Measurements from ENCODE around the gene FEN1.

Gene FEN1

DNA sequence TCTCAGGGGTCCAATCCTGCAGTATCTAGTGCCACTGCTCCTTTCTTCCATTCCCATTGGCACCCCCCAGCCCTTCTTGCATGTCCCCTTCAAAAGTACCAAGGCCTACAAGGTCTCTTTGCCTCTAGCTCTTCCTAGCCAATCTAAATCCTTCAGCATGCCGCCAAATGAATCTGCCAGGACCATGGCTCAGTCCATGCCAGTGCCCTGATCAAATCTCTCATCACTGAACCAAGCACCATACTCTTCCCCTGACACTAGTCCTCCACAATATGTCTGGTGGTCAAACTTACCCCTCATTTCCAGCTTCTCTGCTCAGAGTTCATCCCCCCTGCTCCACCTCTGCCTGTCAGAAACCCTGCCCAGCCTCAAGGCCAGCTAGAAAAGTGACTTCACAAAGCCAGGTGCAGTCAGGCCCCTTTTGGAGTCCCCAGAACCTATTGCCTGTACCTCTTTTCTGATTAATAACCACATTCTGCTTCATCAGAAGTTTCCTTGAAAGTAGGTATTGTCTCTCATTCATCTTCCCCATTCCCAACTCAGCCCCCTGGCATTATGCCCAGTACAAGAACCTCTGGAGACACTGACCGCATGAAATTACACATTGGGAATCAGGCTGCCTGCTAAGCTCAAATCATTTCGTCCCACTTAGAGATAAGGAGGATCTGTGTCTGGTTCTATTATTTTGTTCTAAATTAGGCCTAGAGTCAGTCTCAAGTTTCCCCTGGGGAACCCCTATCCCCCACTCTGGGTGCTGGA is 11.4 kb downstream of the FEN1 start:
- peaks cover 91% of the 10 kb centered on the region for H3K36me3 ChIP-seq (ENCODE audit: low read depth)
- H3K4me1 ChIP-seq (ENCODE audit: insufficient read depth, poor library complexity, severe bottlenecking) = no peaks in the 10 kb centered on the region
- H3K27me3 ChIP-seq (ENCODE audit: insufficient read depth, poor library complexity, severe bottlenecking) = no peaks in the 10 kb centered on the region
- H3K27ac ChIP-seq (ENCODE audit: poor library complexity, severe bottlenecking) = no peak overlapping the region
- DNase-seq (ENCODE audit: low spot score) = no peak
- no peaks in the 10 kb centered on the region for H3K9me3 ChIP-seq (ENCODE audit: severe bottlenecking)
- no peak for ATAC-seq (ENCODE audit: low read depth)
- H3K4me3 ChIP-seq (ENCODE audit: severe bottlenecking) = no peak overlapping the region
- TF ChIP-seq, protein P1, sequence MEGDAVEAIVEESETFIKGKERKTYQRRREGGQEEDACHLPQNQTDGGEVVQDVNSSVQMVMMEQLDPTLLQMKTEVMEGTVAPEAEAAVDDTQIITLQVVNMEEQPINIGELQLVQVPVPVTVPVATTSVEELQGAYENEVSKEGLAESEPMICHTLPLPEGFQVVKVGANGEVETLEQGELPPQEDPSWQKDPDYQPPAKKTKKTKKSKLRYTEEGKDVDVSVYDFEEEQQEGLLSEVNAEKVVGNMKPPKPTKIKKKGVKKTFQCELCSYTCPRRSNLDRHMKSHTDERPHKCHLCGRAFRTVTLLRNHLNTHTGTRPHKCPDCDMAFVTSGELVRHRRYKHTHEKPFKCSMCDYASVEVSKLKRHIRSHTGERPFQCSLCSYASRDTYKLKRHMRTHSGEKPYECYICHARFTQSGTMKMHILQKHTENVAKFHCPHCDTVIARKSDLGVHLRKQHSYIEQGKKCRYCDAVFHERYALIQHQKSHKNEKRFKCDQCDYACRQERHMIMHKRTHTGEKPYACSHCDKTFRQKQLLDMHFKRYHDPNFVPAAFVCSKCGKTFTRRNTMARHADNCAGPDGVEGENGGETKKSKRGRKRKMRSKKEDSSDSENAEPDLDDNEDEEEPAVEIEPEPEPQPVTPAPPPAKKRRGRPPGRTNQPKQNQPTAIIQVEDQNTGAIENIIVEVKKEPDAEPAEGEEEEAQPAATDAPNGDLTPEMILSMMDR (IDR thresholded peaks at IDR 0.05; ENCODE audit: poor library complexity, severe bottlenecking) = no peak

DNA sequence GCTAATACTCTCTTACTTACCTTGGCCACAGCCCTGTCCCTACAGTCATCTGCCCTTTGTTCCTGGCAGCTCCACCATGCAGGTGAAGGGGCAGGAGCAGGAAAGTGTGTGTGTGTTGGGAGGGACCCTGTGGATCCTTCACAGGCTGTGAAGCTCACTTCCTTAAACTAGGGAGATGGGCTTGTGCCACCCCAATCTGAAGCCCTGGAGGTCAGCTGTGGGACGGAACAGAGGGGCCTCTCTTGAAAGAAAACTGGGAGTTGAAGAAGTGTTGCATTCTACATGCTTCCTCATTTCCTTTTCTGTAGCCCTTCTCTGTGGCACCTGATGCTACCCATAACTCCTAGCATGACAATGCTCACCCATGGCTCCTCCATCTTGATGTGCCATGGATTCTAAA is 12.4 kb downstream of the FEN1 start:
- ATAC-seq (ENCODE audit: low read depth) (no peak), DNase-seq (ENCODE audit: low spot score) (no peak)
- Histone ChIP-seq H3K36me3 (ENCODE audit: low read depth) (peaks cover 95% of the 10 kb centered on the region), H3K4me1 (ENCODE audit: insufficient read depth, poor library complexity, severe bottlenecking) (no peaks in the 10 kb centered on the region), H3K9me3 (ENCODE audit: severe bottlenecking) (no peaks in the 10 kb centered on the region), H3K27me3 (ENCODE audit: insufficient read depth, poor library complexity, severe bottlenecking) (no peaks in the 10 kb centered on the region), H3K27ac (ENCODE audit: poor library complexity, severe bottlenecking) (no peak overlapping the region), H3K4me3 (ENCODE audit: severe bottlenecking) (no peak overlapping the region)
- TF ChIP-seq, protein P1 (IDR thresholded peaks at IDR 0.05; ENCODE audit: poor library complexity, severe bottlenecking) = no peak

DNA sequence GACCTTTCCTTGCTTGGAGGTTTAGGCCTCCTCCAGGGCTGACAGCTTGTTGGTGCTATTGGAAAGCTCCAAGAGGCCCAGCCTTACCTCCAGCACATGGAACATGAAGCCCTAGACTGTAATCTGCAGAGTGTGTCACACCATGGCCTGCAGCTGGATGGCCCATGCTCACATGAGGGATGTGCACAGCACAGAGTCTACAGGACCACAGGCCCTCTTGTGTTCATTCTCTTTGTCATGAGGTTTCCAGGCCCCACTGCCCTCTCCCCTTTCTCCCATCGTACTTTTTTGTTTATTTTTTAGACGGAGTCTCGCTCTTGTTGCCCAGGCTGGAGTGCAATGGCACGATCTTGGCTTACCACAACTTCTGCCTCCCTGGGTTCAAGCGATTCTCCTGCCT is 14.1 kb downstream of the FEN1 start:
- no peak overlapping the region for H3K27ac ChIP-seq (ENCODE audit: poor library complexity, severe bottlenecking)
- peaks cover 97% of the 10 kb centered on the region for H3K36me3 ChIP-seq (ENCODE audit: low read depth)
- H3K4me3 ChIP-seq (ENCODE audit: severe bottlenecking) = no peak overlapping the region
- ATAC-seq (ENCODE audit: low read depth) = 0 out of 3 replicates have a peak, but pooled peaks have one; percentile 19
- no peaks in the 10 kb centered on the region for H3K27me3 ChIP-seq (ENCODE audit: insufficient read depth, poor library complexity, severe bottlenecking)
- no peaks in the 10 kb centered on the region for H3K9me3 ChIP-seq (ENCODE audit: severe bottlenecking)
- DNase-seq (ENCODE audit: low spot score) = no peak
- TF ChIP-seq, protein P1 (IDR thresholded peaks at IDR 0.05; ENCODE audit: poor library complexity, severe bottlenecking) = no peak
- no peaks in the 10 kb centered on the region for H3K4me1 ChIP-seq (ENCODE audit: insufficient read depth, poor library complexity, severe bottlenecking)

DNA sequence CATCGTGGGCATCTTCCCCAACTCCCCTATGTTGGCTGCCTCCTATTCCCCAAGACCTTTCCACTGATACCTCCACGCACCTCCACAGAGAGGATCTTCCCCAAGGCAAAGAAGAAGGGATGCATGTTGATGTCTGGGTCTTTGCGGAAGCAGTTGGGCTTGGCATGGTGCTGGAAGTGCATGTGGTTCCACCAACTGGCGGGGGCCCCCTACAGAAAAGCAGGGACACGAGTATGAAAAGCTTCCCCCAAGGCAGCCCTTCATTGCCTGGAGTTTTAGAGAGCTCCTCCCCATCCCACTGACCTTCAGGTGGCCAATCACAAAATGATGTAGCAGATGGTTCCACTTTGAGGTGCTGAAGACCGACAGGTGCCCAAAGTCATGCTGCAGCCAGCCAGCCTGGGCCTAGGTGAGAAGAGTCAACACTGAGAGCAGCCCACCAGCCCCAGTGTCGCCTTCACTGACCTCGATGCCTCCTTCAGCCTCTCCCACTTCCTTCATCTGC is 18.0 kb downstream of the FEN1 start:
- Histone ChIP-seq H3K36me3 (ENCODE audit: low read depth) (peaks cover 91% of the 10 kb centered on the region), H3K27ac (ENCODE audit: poor library complexity, severe bottlenecking) (no peak overlapping the region), H3K27me3 (ENCODE audit: insufficient read depth, poor library complexity, severe bottlenecking) (no peaks in the 10 kb centered on the region), H3K4me3 (ENCODE audit: severe bottlenecking) (no peak overlapping the region), H3K4me1 (ENCODE audit: insufficient read depth, poor library complexity, severe bottlenecking) (peaks cover 8% of the 10 kb centered on the region), H3K9me3 (ENCODE audit: severe bottlenecking) (no peaks in the 10 kb centered on the region)
- DNase-seq (ENCODE audit: low spot score) = no peak
- no peak for ATAC-seq (ENCODE audit: low read depth)
- TF ChIP-seq, protein P1 (IDR thresholded peaks at IDR 0.05; ENCODE audit: poor library complexity, severe bottlenecking) = no peak

DNA sequence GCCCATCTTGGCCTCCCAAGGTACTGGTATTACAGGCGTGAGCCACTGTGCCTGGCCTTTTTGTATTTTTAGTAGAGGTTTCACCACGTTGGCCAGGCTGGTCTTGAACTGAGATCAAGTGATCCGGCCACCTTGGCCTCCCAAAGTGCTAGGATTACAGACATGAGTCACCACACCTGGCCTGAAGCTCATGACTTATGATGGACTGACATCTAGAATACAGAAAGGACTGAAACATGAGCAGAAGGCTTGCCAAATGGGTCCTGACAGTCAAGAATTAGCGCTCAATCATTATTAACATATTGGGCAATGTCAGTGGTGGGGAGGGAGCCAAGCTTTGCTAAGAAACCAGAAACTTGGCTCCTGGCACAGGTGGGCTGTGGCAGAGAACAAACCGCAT is 19.1 kb downstream of the FEN1 start:
- peaks cover 8% of the 10 kb centered on the region for H3K4me1 ChIP-seq (ENCODE audit: insufficient read depth, poor library complexity, severe bottlenecking)
- DNase-seq (ENCODE audit: low spot score) = no peak
- no peak overlapping the region for H3K4me3 ChIP-seq (ENCODE audit: severe bottlenecking)
- H3K9me3 ChIP-seq (ENCODE audit: severe bottlenecking) = no peaks in the 10 kb centered on the region
- H3K27ac ChIP-seq (ENCODE audit: poor library complexity, severe bottlenecking) = no peak overlapping the region
- no peaks in the 10 kb centered on the region for H3K27me3 ChIP-seq (ENCODE audit: insufficient read depth, poor library complexity, severe bottlenecking)
- ATAC-seq (ENCODE audit: low read depth) = no peak
- H3K36me3 ChIP-seq (ENCODE audit: low read depth) = peaks cover 83% of the 10 kb centered on the region
- TF ChIP-seq, protein P1 (IDR thresholded peaks at IDR 0.05; ENCODE audit: poor library complexity, severe bottlenecking) = no peak
